Uterus (tissue), 2 donors: ENCODE results near the gene CHRNA5.

ENCODE experiments used
- CTCF ChIP-seq, 4 experiments: fragments of 200-600 bp in 2 of 4; fragments of 450-650 bp in 2 of 4; sonication (generic) in 2 of 4; IDR thresholded peaks; one replicate each; pipeline ENCODE4 v1.5.1; 2016 to 2019; ENCODE audit warnings: antibody characterized with exemption in 4 of 4, mild to moderate bottlenecking in 2 of 4, moderate library complexity in 1 of 4
- POLR2A ChIP-seq, 2 donors: fragments of 450-650 bp; IDR thresholded peaks; one replicate each; pipeline ENCODE4 v1.6.1; 2016; ENCODE audit warnings: antibody characterized with exemption in 2 of 2, mild to moderate bottlenecking in 1 of 2, moderate library complexity in 1 of 2

- no peak for TF ChIP-seq CTCF (IDR thresholded peaks at IDR 0.05)
- no peak for TF ChIP-seq POLR2A (IDR thresholded peaks at IDR 0.05)
Observed at GRCh38 chr15:78571382-78571781, 6.1 kb downstream of the CHRNA5 start.
